A549 (cell line): ENCODE measurements around the gene IGSF9B. TPM values are rescaled to one million over a fixed set of nuclear protein-coding genes. Genes with fewer than 3 reads are reported as not detected.

Experiments
- ATAC-seq, 2 experiments: fragments of 200-7000 bp in 1 of 2; fragments of >200 bp in 1 of 2; cut with Nextera tagmentation in 1 of 2; cut with Tn5 transposase in 1 of 2; 3 replicates each; pipeline versions ENCODE4 v1.8.0 to v1.9.1; 2018 to 2020; ENCODE audit warnings: mild to moderate bottlenecking in 1 of 2, moderate library complexity in 1 of 2
- CTCF ChIA-PET: fragments of 300-600 bp; sonication (Branson Sonifier 250); formaldehyde crosslinking; extraction: SDS; loops from one replicate; lab custom pipeline; 2021; ENCODE audit warnings: antibody characterized with exemption, inconsistent platforms; lab: Yijun Ruan, JAX
- POLR2A ChIA-PET: fragments of 350-600 bp; formaldehyde crosslinking; extraction: SDS; loops from one replicate; lab custom pipeline; 2021; ENCODE audit warnings: antibody characterized with exemption, inconsistent platforms; lab: Yijun Ruan, JAX
- DNase-seq, 2 experiments: peaks; one replicate each; pipeline versions ENCODE4 v3.0.0 to v3.0.0-alpha.2; 2011 to 2016; ENCODE audit warnings: low read depth in 1 of 2, low spot score in 1 of 2
- FAIRE-seq: peaks from 2 replicates; lab custom pipeline; 2011; peaks lifted over from hg19 to GRCh38; lab: Jason Lieb, UNC
- H3K27ac ChIP-seq, 2 experiments: fragments of >200 bp; sonication (Bioruptor Twin); formaldehyde crosslinking; 3 replicates each; pipeline ENCODE4 v1.5.1; 2016 to 2017
- H3K4me1 ChIP-seq: fragments of >200 bp; sonication (Bioruptor Twin); formaldehyde crosslinking; 3 replicates; pipeline ENCODE4 v1.6.1; 2016
- H3K4me2 ChIP-seq: fragments of >200 bp; sonication (Bioruptor Twin); formaldehyde crosslinking; 3 replicates; pipeline ENCODE4 v1.6.1; 2016
- H3K4me3 ChIP-seq: fragments of >200 bp; sonication (Bioruptor Twin); formaldehyde crosslinking; 3 replicates; pipeline ENCODE4 v1.5.1; 2016
- H3K9me3 ChIP-seq: fragments of >200 bp; sonication (Bioruptor Twin); formaldehyde crosslinking; 3 replicates; pipeline ENCODE4 v1.6.1; 2016
- CBX2 ChIP-seq: fragments of 200-600 bp; sonication (generic); IDR thresholded peaks from 2 replicates; pipeline ENCODE4 v1.6.1; 2016; ENCODE audit warnings: low read depth, mild to moderate bottlenecking, borderline replicate concordance
- CHD2 ChIP-seq: fragments of 150-350 bp; IDR thresholded peaks from 2 replicates; pipeline ENCODE4 v1.6.1; 2014; ENCODE audit warnings: low read length; ENCODE audit not compliant: partially characterized antibody
- EHF ChIP-seq: fragments of 250-450 bp; sonication (Bioruptor Pico); IDR thresholded peaks from 2 replicates; pipeline ENCODE4 v1.5.0; 2020; ENCODE audit warnings: mild to moderate bottlenecking
- EP300 ChIP-seq, 2 experiments: fragments of >200 bp; sonication (Bioruptor Twin); formaldehyde crosslinking; IDR thresholded peaks; 2 replicates in 1 of 2; 3 replicates in 1 of 2; pipeline ENCODE4 v1.6.1; 2016 to 2017
- HDAC2 ChIP-seq: fragments of 200-600 bp; sonication (generic); IDR thresholded peaks from 2 replicates; pipeline ENCODE4 v1.6.1; 2016
- HES2 ChIP-seq: fragments of >200 bp; sonication (Bioruptor Twin); formaldehyde crosslinking; IDR thresholded peaks from 2 replicates; pipeline ENCODE4 v1.6.1; 2016
- HEYL ChIP-seq: fragments of 250-450 bp; sonication (Bioruptor Pico); IDR thresholded peaks from 2 replicates; pipeline ENCODE4 v1.8.0; 2021; ENCODE audit warnings: mild to moderate bottlenecking, moderate library complexity
- HMGXB4 ChIP-seq: fragments of 250-450 bp; sonication (Bioruptor Pico); IDR thresholded peaks from 2 replicates; pipeline ENCODE4 v1.5.0; 2021; ENCODE audit warnings: mild to moderate bottlenecking, moderate library complexity, borderline replicate concordance
- HOXB13 ChIP-seq: fragments of 250-450 bp; sonication (Bioruptor Pico); IDR thresholded peaks from 2 replicates; pipeline ENCODE4 v1.5.0; 2020; ENCODE audit warnings: low read depth, mild to moderate bottlenecking, moderate library complexity
- HOXB5 ChIP-seq: fragments of 250-450 bp; sonication (Bioruptor Pico); IDR thresholded peaks from 2 replicates; pipeline ENCODE4 v1.5.0; 2020; ENCODE audit warnings: mild to moderate bottlenecking, moderate library complexity
- JUN ChIP-seq, 2 experiments: fragments of >200 bp; sonication (Bioruptor Twin); formaldehyde crosslinking; IDR thresholded peaks; 2 replicates in 1 of 2; 3 replicates in 1 of 2; pipeline ENCODE4 v1.6.1; 2016 to 2017
- JUNB ChIP-seq: fragments of >200 bp; sonication (Bioruptor Twin); formaldehyde crosslinking; IDR thresholded peaks from 2 replicates; pipeline ENCODE4 v1.6.1; 2016
- KDM1A ChIP-seq: fragments of 200-600 bp; sonication (generic); IDR thresholded peaks from 2 replicates; pipeline ENCODE4 v1.6.1; 2016; ENCODE audit warnings: low read depth, mild to moderate bottlenecking
- MAX ChIP-seq: IDR thresholded peaks from 2 replicates; pipeline ENCODE4 v1.6.1; 2012
- NFE2L2 ChIP-seq: fragments of 150-350 bp; conservative IDR thresholded peaks from 2 replicates; pipeline ENCODE4 v1.6.1; 2014; ENCODE audit warnings: low read length
- PBX3 ChIP-seq: IDR thresholded peaks from 2 replicates; pipeline ENCODE4 v1.6.1; 2012
- REST ChIP-seq: fragments of 200-600 bp; sonication (generic); IDR thresholded peaks from 2 replicates; pipeline ENCODE4 v1.6.1; 2016; ENCODE audit warnings: antibody characterized with exemption, mild to moderate bottlenecking, moderate library complexity
- ZFP36 ChIP-seq: fragments of 450-650 bp; IDR thresholded peaks from 2 replicates; pipeline ENCODE4 v1.6.1; 2014; ENCODE audit warnings: borderline replicate concordance; ENCODE audit not compliant: partially characterized antibody
- WGBS: methylation state at CpG from one replicate; pipeline ENCODE4 v1.1.6; 2017; ENCODE audit errors: missing lambda C conversion rate; 5-methylcytosine and 5-hydroxymethylcytosine counted together
- polyA plus RNA-seq, 4 experiments: library from polyadenylated mRNA; depleted of rRNA in 3 of 4; stranded (reverse); fragments of >200 nt; fragmentation: RNase III in 1 of 4; extraction: RNeasy Plus Mini Kit Qiagen cat#74134 plus additional on column Dnase treatment in 1 of 4; gene quantifications; 2 replicates in 3 of 4; 3 replicates in 1 of 4; pipeline ENCODE4 v1.2.3, GENCODE V29; 2011 to 2017

IGSF9B gene
- polyA plus RNA-seq, 2 of the 4 experiments (the other 2 are of a cell fraction) = 0.41 to 0.61 TPM

GRCh38 chr11:133896642-133897330 is 60.0 kb downstream of the IGSF9B start:
- no peak for FAIRE-seq
- Histone ChIP-seq H3K4me3 (no peak overlapping the region), H3K27ac (no peak overlapping the region), H3K9me3 (no peaks in the 10 kb centered on the region), H3K4me1 (no peaks in the 10 kb centered on the region), H3K4me2 (no peak overlapping the region)
- POLR2A ChIA-PET = no interaction called here
- TF ChIP-seq KDM1A (no peak), EP300 (IDR thresholded peaks at IDR 0.05) (no peak), REST (no peak), ZFP36 (no peak), EHF (CRISPR knock-in tag) (no peak), HES2 (no peak), CBX2 (no peak), HOXB5 (CRISPR knock-in tag) (no peak), HEYL (no peak), JUN (IDR thresholded peaks at IDR 0.05) (no peak), HDAC2 (no peak), NFE2L2 (no peak), JUNB (no peak)
- WGBS = 63% methylated on average over 8 of the region's 10 CpGs
- CTCF ChIA-PET = no interaction called here
- no peak for DNase-seq
- ATAC-seq = no peak

GRCh38 chr11:133896028-133896427 is 60.7 kb downstream of the IGSF9B start:
- Histone ChIP-seq H3K27ac (no peak overlapping the region), H3K4me1 (no peaks in the 10 kb centered on the region), H3K4me3 (no peak overlapping the region), H3K4me2 (no peak overlapping the region), H3K9me3 (no peaks in the 10 kb centered on the region)
- 55% methylated on average over 7 of the region's 7 CpGs for WGBS
- ChIA-PET POLR2A (no interaction called here), CTCF (no interaction called here)
- no peak for DNase-seq
- ATAC-seq = no peak
- no peak for TF ChIP-seq PBX3
- TF ChIP-seq HMGXB4 (CRISPR knock-in tag) = no peak
- no peak for TF ChIP-seq HOXB13
- no peak for TF ChIP-seq CHD2
- TF ChIP-seq MAX = no peak
- TF ChIP-seq HDAC2 = no peak
- TF ChIP-seq REST = no peak
- no peak for FAIRE-seq
